ENCODE results near the gene CS. TPM values are rescaled to one million over a fixed set of nuclear protein-coding genes. Genes with fewer than 3 reads are reported as not detected.
"Not testable (repeated sequence)": the region's sequence is repeated elsewhere in the genome, so short reads cannot be mapped to it uniquely, and the experiment has no call there.

CS gene
- total RNA-seq, 1 donor from 2014 or later: 799 TPM

GRCh38 chr12:56326126-56326525 is 26.0 kb upstream of the CS start:
- DNase-seq (ENCODE audit: missing footprints) (no peak), ATAC-seq (no peak)
- intact Hi-C loops (cut with DNase I): no loop called here

- ATAC-seq (no peak), DNase-seq (ENCODE audit: missing footprints) (no peak)
- intact Hi-C loops (cut with DNase I): no loop called here
These were observed 24.1 kb upstream of the CS start for GRCh38 chr12:56324206-56324605.

- ATAC-seq; intact Hi-C loops (cut with DNase I): not testable (repeated sequence)
These were observed 21.5 kb upstream of the CS start for GRCh38 chr12:56321610-56322009.

GRCh38 chr12:56321027-56321426 is 20.9 kb upstream of the CS start:
- intact Hi-C loops (cut with DNase I): no loop called here
- DNase-seq (ENCODE audit: missing footprints): no peak
- no peak for ATAC-seq

More at GRCh38 chr12:56321610-56322009, 21.5 kb upstream of the CS start:
- DNase-seq (ENCODE audit: missing footprints): not testable (repeated sequence)

GRCh38 chr12:56317675-56318074 is 17.5 kb upstream of the CS start:
- DNase-seq (ENCODE audit: missing footprints) (no peak), ATAC-seq (no peak)
- intact Hi-C loops (cut with DNase I): no loop called here

- intact Hi-C loops (cut with DNase I): loop anchor here (1.0 kb wide), 2 partner anchors 16 to 148 kb away; partner anchors contain the start of gene CS
- DNase-seq (ENCODE audit: missing footprints): peak; percentile 97
- peak; percentile 97 for ATAC-seq
These were observed 15.7 kb upstream of the CS start, which contains the start of gene CNPY2 for GRCh38 chr12:56315622-56316473. TSS of gene CNPY2 (minus strand) at chr12:56315988. CDS start at chr12:56315217, 771 bp downstream.

- no peak for DNase-seq (ENCODE audit: missing footprints)
- no peak for ATAC-seq
- intact Hi-C loops (cut with DNase I): no loop called here
These were observed 15.1 kb upstream of the CS start for GRCh38 chr12:56315249-56315621.

- intact Hi-C loops (cut with DNase I): no loop called here
- ATAC-seq: no peak
- no peak for DNase-seq (ENCODE audit: missing footprints)
These were observed 10.9 kb upstream of the CS start for GRCh38 chr12:56311003-56311402.

GRCh38 chr12:56308714-56309113 is 8.6 kb upstream of the CS start:
- DNase-seq (ENCODE audit: missing footprints) (no peak), ATAC-seq (no peak)
- intact Hi-C loops (cut with DNase I): no loop called here

GRCh38 chr12:56307221-56307965 is 7.3 kb upstream of the CS start:
- ATAC-seq (no peak), DNase-seq (ENCODE audit: missing footprints) (no peak)
- intact Hi-C loops (cut with DNase I): no loop called here

- DNase-seq (ENCODE audit: missing footprints) (no peak), ATAC-seq (no peak)
- intact Hi-C loops (cut with DNase I): no loop called here
These were observed 4.9 kb upstream of the CS start for GRCh38 chr12:56304872-56305590.

- intact Hi-C loops (cut with DNase I): no loop called here
- no peak for ATAC-seq
These were observed 4.1 kb upstream of the CS start for GRCh38 chr12:56304276-56304675.

GRCh38 chr12:56300644-56301464 is 724 bp upstream of the CS start:
- DNase-seq (ENCODE audit: missing footprints) (peak; percentile 62), ATAC-seq (peak; percentile 14)
- intact Hi-C loops (cut with DNase I): loop anchor here (1.0 to 2.0 kb wide), 4 partner anchors 15 to 182 kb away; partner anchors contain the start of genes COQ10A, NABP2 and ZC3H10

More at GRCh38 chr12:56304276-56304675, 4.1 kb upstream of the CS start:
- no peak for DNase-seq (ENCODE audit: missing footprints)

GRCh38 chr12:56299308-56299852 is 750 bp downstream of the CS start:
- ATAC-seq: peak; percentile 3

GRCh38 chr12:56298828-56299227 is 1.3 kb downstream of the CS start:
- intact Hi-C loops (cut with DNase I): no loop called here
- ATAC-seq (no peak), DNase-seq (ENCODE audit: missing footprints) (no peak)

More at GRCh38 chr12:56299308-56299852, 750 bp downstream of the CS start:
- no peak for DNase-seq (ENCODE audit: missing footprints)
- intact Hi-C loops (cut with DNase I): no loop called here

- no peak for ATAC-seq
- intact Hi-C loops (cut with DNase I): no loop called here
- DNase-seq (ENCODE audit: missing footprints): no peak
These were observed 2.7 kb downstream of the CS start for GRCh38 chr12:56297400-56297799.

GRCh38 chr12:56296295-56296694 is 3.8 kb downstream of the CS start:
- intact Hi-C loops (cut with DNase I): no loop called here
- no peak for DNase-seq (ENCODE audit: missing footprints)
- ATAC-seq: no peak

GRCh38 chr12:56293795-56294194 is 6.3 kb downstream of the CS start:
- intact Hi-C loops (cut with DNase I): no loop called here

More at GRCh38 chr12:56293795-56294194, 6.3 kb downstream of the CS start:
- no peak for DNase-seq (ENCODE audit: missing footprints)
- ATAC-seq: no peak
